ENCODE results near the gene NHSL2. TPM values are rescaled to one million over a fixed set of nuclear protein-coding genes. Genes with fewer than 3 reads are reported as not detected.

The NHSL2 gene
- total RNA-seq, 3 donors from 2014 or later: 5.4 to 9.2 (median 5.8) TPM

DNA sequence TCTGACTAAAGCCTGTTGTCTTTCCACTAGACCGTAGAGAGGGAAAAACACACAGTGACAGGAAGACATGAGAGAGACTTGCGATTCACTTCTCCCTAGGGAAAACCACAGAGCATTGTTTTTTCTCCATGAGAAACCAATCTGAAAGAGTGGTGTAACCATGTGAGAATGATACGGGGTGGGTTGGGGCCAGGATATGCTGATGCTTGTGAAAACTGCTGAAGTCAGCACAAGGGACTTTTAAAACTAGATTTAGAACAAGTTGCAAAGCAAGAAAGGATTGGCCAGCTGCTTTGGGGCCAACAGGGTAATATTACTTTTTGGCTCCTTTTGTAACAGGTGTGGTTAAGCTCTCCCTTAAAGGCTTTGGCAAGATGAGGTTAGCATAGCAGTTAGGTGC is 66.1 kb downstream of the NHSL2 start:
- no peak for DNase-seq (ENCODE audit: low spot score in 2 of 2)
- Histone ChIP-seq H3K27me3 (peaks cover 0 to 37% of the 10 kb centered on the region in 2 donors), H3K27ac (no peak overlapping the region), H3K9me3 (no peaks in the 10 kb centered on the region), H3K4me1 (no peaks in the 10 kb centered on the region), H3K4me3 (no peak overlapping the region), H3K36me3 (no peaks in the 10 kb centered on the region)
- intact Hi-C loops (cut with DNase I; ENCODE audit: low total_unique reads): no loop called here
- TF ChIP-seq, protein P1, sequence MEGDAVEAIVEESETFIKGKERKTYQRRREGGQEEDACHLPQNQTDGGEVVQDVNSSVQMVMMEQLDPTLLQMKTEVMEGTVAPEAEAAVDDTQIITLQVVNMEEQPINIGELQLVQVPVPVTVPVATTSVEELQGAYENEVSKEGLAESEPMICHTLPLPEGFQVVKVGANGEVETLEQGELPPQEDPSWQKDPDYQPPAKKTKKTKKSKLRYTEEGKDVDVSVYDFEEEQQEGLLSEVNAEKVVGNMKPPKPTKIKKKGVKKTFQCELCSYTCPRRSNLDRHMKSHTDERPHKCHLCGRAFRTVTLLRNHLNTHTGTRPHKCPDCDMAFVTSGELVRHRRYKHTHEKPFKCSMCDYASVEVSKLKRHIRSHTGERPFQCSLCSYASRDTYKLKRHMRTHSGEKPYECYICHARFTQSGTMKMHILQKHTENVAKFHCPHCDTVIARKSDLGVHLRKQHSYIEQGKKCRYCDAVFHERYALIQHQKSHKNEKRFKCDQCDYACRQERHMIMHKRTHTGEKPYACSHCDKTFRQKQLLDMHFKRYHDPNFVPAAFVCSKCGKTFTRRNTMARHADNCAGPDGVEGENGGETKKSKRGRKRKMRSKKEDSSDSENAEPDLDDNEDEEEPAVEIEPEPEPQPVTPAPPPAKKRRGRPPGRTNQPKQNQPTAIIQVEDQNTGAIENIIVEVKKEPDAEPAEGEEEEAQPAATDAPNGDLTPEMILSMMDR (IDR thresholded peaks at IDR 0.05): no peak
- TF ChIP-seq POLR2A (IDR thresholded peaks at IDR 0.05): no peak
- no peak for TF ChIP-seq POLR2AphosphoS5 (IDR thresholded peaks at IDR 0.05)

DNA sequence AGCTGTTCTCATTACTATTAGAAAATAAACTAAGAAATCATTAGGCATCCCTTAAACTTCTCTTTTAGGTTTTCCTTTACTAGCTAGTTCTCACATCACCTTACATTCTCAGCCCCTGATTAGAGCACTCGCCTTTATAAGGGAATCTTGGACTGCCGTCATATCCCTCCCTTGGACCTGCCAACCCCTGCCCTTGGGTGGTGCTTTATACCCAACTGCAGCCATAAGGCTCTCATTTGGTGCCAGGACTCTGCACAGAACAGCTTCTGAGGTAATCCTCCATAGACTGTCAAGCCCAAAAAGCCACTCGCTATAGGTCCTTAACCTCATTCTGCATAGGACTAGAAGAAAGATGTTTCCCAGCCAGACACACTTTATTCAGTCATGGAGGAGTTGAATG is 67.5 kb downstream of the NHSL2 start:
- no peak for DNase-seq (ENCODE audit: low spot score in 2 of 2)
- Histone ChIP-seq H3K27me3 (peaks cover 0 to 46% of the 10 kb centered on the region in 2 donors), H3K9me3 (no peaks in the 10 kb centered on the region), H3K27ac (no peak overlapping the region), H3K4me1 (no peaks in the 10 kb centered on the region), H3K36me3 (no peaks in the 10 kb centered on the region), H3K4me3 (no peak overlapping the region)
- TF ChIP-seq POLR2AphosphoS5 (IDR thresholded peaks at IDR 0.05): no peak
- intact Hi-C loops (cut with DNase I; ENCODE audit: low total_unique reads): no loop called here

DNA sequence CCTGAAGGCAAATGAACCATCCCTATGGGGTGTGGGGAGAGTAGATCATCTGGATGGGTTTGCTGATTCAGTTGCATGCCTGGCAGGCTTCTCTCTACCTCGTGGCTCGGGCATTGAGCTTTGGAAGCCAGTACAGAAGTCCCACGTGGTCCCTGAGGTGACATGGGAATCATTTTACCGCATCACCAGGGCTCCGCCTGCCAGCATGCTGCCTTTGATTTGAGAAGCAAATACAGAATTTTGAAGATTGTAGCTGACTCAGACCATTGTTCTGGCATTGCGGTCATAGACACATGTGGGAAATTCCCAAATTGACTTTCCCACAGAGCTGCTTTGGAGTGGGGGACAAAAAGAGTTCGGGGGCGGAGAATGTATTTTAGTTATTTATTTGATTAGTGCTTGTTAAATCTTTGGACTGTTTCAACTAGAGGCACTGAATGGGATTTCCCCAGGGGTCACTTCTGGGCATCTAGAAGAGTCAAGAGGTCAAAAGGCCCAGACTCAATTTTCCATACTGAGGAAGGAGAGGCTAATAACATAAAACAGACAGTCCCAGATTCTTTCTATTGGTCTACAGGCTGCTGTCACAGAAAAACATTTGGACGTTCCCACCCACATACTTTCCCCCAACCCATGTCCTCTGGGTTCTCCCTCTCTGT is 79.3 kb downstream of the NHSL2 start:
- no peaks in the 10 kb centered on the region for H3K36me3 ChIP-seq
- no peaks in the 10 kb centered on the region for H3K9me3 ChIP-seq
- TF ChIP-seq POLR2AphosphoS5 (IDR thresholded peaks at IDR 0.05) (no peak), POLR2A (IDR thresholded peaks at IDR 0.05) (no peak)
- TF ChIP-seq, protein P1 (IDR thresholded peaks at IDR 0.05): no peak
- H3K4me3 ChIP-seq: no peak overlapping the region
- peaks cover 0 to 33% of the 10 kb centered on the region in 2 donors for H3K27me3 ChIP-seq
- no peak for DNase-seq (ENCODE audit: low spot score in 2 of 2)
- no peak overlapping the region for H3K27ac ChIP-seq
- no peaks in the 10 kb centered on the region for H3K4me1 ChIP-seq
- intact Hi-C loops (cut with DNase I; ENCODE audit: low total_unique reads): no loop called here

DNA sequence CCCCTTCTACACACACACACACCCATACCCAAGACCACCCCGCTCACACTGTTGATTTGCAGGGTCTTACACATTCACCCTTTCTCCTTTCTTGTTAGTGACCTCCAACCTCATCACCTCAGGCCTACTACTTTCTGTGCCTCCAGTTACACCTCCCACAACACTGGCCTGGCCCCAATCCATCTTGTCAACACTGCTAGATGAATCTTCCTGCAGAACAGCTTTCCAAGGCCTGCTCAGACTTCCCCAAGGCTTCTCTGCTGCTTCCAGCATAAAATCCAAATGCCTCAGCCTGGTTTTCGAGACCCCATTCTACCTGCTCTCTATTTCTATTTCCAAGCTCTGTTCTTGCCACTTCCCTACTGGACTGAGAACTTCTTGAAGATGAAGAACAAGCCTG is 79.9 kb downstream of the NHSL2 start:
- no peaks in the 10 kb centered on the region for H3K9me3 ChIP-seq
- no peak for TF ChIP-seq POLR2A (IDR thresholded peaks at IDR 0.05)
- TF ChIP-seq, protein P1 (IDR thresholded peaks at IDR 0.05): no peak
- H3K27me3 ChIP-seq: peaks cover 0 to 36% of the 10 kb centered on the region in 2 donors
- no peak overlapping the region for H3K27ac ChIP-seq
- H3K36me3 ChIP-seq: no peaks in the 10 kb centered on the region
- DNase-seq (ENCODE audit: low spot score in 2 of 2): no peak
- H3K4me3 ChIP-seq: no peak overlapping the region
- intact Hi-C loops (cut with DNase I; ENCODE audit: low total_unique reads): no loop called here
- H3K4me1 ChIP-seq: no peaks in the 10 kb centered on the region

DNA sequence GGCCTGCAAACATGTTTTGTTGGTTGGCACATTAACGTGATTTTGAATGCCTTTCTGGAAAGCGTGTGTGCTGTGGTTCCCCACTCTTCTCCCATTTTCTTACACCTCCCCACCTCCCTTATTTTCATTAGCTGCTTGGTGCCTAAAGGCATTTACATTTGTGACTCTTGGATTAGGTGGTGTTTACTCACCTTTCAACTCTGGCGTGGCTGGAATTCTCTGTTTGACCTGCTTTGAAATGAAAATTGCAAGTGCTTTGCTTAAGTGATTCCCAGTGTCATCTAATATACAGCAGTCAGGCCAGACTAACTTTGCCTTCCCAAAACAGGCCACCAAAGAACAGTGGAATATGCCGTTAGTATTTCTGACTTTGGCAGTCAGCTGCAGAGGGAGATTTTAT is 80.5 kb downstream of the NHSL2 start:
- TF ChIP-seq, protein P1 (IDR thresholded peaks at IDR 0.05): no peak
- TF ChIP-seq POLR2A (IDR thresholded peaks at IDR 0.05): no peak
- TF ChIP-seq POLR2AphosphoS5 (IDR thresholded peaks at IDR 0.05): no peak
- H3K36me3 ChIP-seq: no peaks in the 10 kb centered on the region
- H3K4me3 ChIP-seq: no peak overlapping the region
- DNase-seq (ENCODE audit: low spot score in 2 of 2): no peak
- H3K4me1 ChIP-seq: no peaks in the 10 kb centered on the region
- intact Hi-C loops (cut with DNase I; ENCODE audit: low total_unique reads): no loop called here
- no peaks in the 10 kb centered on the region for H3K9me3 ChIP-seq
- H3K27me3 ChIP-seq: peaks cover 0 to 42% of the 10 kb centered on the region in 2 donors
- no peak overlapping the region for H3K27ac ChIP-seq
